IPS DF 4.7 (cell line): ENCODE results near the gene HOXB8.

Experiments
- DNase-seq: peaks from one replicate; pipeline ENCODE4 v3.0.0-alpha.2; 2013; ENCODE audit warnings: low spot score; ENCODE audit errors: extremely low read depth

HOXB8 gene

DNA sequence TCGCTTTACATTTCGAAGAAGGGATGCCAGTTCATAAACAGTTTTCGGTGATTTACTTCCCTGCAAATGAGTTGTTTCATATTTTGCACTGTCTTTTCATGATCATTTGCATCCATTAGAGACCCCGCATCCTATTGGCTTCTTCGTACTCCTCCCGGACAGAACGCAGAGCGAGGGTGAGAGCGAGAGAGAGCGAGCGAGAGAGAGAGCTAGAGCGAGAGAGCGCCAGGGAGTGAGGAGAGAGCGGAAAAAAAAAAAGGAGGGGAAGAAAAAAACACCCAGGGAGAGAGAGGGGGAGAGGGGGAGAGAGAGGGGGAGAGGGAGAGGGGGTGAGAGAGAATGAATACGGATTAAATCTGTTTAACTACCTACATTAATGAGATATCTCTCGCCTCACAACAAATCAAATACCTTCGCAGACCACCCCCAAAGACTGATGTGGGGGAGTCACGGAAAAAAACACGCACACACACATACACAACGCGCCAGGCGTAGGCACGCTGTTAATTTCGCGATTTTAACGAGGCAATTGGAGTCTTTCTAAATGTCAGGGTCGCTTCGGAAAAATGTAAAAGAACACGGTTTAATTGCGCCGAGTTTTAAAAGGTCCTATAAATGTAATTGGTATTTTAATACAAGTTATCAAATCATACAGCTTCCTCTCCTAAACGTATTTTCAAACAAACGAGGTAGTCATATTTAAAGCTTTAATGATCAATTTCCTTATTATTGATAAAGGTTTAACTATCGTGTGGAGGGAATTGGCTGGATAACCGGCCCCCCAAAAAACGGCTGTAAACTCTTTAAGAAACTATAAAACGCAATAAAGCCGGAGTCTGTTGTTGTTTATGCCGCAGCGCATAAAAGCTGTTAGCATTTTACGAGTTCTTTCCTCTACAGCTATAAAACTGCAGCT is at the start of gene HOXB8:
TSS of gene HOXB8 (minus strand) at position 246 of the 916 bp plus-strand sequence. CDS start 588 bp downstream, outside the sequence.
- DNase-seq = no peak

GRCh38 chr17:48663134-48663924 is 48.2 kb upstream of the HOXB8 start:
- DNase-seq = no peak

GRCh38 chr17:48655913-48656312 is 40.8 kb upstream of the HOXB8 start:
- no peak for DNase-seq

DNA sequence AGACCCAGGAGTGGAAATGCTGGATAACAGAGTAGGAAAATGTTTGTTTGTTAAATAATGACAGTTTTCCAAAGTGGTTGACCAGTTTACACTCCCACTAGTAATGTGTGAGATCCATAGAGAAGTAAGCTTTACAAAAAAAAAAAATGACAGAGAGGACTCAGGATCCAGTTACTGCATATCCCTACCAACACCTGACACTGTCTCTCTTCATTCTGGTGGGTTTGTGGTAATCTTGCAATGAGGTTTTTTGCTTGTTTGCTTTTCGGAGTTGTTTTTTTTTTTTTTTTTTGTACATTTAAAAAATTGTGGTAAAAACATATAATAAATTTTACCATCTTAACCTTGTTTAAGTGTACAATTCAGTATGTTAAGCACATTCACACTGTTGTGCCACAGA is 34.6 kb upstream of the HOXB8 start:
- no peak for DNase-seq

DNA sequence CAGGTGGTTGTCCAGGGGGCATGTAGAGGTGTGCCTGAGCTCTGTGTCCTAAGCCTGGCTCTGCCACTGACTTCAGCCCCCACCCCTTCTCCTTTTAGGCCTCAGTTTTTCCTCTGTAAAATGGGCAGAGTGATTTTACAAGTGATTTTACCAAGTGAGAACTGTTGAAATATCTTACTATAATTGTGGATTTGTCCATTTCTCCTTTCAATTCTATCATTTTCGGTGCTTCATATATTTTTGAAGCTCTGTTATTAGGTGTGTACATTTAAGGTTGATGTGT is 32.8 kb upstream of the HOXB8 start:
- DNase-seq = no peak

- DNase-seq = no peak
Observed at GRCh38 chr17:48647103-48647962, 32.2 kb upstream of the HOXB8 start.

DNA sequence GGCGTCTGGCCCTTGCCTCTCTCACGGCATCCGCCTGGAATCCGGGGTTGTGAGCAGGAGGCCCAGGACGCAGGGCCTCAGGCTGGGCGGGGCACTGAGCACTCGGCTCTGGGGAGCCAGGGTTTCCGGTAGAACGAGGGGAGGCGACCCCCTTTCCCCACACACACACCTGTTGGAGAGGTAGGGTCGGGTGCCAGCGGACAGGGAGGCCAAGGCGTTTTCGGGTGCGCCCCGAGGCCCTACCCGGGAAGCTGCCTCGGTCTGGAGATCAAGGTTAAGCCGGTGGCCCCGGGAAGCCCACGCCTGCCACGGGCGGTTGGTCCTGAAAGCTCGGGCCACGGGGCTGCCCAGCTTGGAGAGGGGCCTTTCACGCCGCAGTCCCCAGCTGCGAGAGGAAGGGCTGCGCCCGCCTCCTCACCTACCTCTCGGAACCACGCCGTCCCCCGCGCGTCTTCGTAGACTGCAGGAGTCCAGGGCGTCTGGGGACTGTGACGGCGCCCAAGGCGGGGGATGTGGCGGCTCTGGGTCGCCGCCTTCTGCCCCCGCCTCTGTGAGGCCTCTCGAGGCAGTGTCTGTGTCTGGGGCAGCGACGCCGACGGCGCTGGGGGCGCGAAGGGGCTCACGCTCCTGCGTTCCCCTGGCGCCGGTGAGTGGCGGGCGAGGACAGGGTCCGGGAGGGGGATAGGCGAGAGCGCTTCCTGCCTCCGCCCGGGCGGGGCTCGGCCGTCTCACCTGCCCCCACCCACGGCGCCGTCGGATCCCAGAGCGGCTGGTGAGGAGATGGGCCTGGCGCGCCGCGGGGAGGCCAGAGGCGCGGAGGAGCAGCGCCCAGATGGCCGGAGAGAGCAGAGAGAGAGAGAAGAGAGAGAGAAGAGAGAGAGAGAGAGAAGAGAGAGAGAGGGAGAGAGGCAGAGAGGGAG is 31.4 kb upstream of the HOXB8 start:
- DNase-seq = no peak

- DNase-seq = no peak
Observed at GRCh38 chr17:48645639-48646182, 30.6 kb upstream of the HOXB8 start.

DNA sequence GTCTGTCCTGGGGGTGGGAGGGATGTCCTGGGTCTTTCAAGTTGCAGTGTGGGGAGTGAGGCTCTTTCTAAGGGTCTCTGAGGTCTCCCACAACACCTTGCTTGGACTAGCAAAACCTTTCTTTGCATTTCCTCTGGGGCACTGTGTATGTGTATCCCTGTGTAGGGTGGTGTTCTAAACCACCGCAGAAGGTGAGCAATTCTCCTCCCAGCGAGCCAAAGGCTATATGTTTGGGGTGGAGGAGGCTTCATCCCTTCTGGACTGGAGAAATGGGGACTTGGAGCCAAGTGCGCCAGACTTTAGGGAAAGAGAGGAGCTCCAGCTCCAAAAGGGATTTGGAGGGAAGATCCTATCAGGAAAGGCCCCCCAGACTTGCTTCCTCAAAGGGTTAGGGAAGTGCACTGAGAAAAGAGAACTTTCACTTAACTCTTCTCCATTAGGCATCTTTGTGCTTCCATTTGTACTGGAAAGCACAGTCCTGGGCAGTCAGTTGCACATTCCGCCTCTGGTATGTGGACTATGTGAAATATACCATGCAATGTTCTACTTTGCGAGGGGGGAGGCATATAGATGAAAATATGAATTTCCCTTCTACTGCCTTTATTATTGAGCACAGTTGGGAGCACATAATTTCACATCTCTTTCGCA is 29.9 kb upstream of the HOXB8 start:
- DNase-seq = no peak

DNA sequence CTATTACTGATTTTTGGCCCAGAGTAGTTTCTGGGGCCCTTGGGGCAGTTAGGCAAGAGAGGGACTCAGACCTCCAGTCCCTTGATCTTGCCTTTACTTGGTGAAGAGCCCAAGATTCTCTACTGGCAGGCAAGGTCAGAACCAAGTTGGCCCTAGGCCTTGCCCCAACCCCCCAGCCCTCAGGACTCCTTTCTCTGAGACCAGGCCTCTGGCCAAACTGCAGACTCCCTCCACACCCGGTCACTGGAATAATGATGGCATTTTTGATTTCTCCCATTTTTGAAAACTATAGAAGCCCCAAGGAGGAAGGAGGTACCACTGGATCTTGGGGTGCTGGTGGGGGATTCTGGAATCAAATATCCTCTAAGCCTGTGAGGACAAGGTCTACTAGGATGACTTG is 29.1 kb upstream of the HOXB8 start:
- no peak for DNase-seq

DNA sequence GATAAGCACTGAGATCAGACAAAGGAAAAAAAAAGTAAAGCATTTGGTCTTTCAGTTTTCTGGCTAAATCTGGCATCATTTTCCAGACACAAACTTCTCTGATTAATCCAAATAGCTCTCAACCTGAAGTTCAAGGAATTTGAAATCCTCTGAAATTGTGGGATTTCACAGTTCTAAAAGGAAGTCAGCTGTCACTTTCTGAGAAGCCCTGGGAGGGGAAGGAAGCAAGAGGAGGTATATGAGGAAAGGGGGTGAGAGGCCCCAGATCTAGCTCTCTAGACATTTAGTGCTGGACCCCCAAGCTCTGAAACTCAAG is 28.6 kb upstream of the HOXB8 start:
- no peak for DNase-seq

DNA sequence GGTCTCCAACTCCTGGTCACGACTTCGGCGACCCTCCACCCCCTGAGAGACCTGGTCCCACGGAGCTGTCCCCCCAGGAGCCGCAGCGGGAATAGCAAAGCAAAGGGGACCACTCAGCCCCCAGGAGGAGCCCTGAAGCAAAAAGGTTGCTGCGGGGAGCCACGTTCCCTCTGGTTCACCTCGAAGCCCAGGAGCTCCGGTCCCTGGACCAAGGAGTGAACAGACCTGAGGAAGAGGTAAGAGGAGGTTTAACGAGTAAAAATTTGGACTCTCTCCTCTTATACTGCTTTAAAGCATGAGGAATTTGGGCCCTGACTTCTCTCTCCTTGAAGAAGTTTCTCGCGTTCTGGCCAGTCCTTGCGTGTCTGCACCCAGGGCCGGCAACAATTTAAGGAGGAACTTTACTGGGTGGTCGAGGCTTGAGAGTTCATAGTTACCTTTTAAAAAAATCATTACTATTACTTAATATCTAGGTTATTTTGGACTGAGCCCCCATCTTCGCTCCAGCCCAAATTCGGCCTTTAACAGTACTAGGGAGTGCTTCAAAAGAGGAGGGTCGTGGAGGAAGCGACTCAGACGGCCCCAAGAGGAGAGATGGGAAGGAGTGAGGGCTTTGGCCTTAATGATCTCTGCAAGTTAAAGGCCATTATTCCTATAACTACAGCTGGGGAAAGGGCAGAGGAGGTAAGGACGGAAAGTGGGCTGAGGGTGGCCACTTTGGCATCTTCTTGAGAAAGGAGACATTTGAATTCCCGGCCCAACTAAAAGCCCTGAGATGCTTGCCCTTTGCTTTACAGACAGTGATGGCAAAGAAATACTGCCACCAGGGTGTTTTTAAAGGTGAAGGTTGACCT is 28.0 kb upstream of the HOXB8 start:
- DNase-seq = no peak

DNA sequence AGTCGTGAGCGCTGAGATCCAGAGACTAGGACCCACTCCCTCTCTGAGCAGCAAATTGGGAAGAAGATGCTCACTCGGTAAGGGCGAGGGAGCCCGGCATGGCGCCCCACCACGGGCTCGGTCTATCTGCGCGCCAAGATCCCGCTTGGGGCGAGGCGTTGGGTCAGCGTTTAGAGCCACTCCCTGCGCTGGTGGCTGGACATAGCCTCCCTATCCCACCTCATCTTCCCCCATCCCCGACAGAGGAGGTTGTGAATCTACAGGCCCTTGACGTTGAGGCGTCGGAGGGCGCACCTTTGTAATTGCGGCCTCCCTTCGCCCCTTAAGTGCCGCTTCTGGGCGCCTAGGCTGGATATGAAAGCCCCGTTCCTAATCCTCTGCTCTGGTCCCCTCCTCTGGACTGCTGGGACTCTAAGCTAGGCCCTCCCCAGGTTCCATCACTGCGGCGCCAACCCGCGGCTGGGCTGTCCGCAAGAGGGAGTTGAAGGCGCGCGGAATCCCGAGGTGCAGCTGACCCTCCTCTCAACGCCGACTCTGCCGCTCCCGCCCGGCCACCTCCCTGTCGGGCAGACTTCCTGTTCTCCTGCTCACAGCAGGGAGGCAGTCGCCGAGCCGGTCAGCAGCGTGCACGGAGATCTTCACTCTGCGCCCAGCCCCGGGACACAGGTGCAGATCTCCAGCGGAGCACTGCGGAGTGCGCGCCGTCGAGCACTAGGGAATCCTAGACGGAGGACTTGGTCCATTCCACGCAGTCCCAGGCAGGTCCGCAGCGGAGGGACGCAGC is 27.2 kb upstream of the HOXB8 start:
- no peak for DNase-seq

DNA sequence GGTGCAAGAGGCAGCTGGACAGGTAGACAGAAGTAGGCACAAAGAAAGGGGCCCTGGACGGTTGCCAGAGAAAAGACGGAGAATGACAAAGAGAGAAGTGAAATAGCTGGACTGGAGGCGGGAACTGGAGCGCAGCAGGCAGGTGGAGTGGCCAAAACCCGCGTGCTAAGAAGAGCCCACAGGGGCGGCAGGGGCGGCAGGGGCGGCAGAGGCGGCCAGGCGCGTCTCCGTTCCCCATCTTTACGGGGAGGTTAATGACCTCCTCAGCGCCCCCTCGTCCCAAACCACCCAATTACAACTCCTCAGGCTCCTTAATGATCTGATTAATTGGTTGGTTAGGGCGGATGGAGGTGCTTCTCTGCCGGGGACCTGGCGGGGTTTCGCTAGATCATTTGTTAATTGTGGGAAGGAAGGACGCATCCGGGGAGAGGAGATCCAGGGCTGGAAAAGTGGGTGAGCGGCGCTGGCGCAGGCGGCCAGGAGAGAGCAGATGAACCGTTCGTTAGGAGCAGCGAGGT is 26.5 kb upstream of the HOXB8 start:
- DNase-seq = no peak

- no peak for DNase-seq
Observed at GRCh38 chr17:48640858-48641180, 25.7 kb upstream of the HOXB8 start.

GRCh38 chr17:48639982-48640857 is 25.1 kb upstream of the HOXB8 start:
- DNase-seq = no peak

DNA sequence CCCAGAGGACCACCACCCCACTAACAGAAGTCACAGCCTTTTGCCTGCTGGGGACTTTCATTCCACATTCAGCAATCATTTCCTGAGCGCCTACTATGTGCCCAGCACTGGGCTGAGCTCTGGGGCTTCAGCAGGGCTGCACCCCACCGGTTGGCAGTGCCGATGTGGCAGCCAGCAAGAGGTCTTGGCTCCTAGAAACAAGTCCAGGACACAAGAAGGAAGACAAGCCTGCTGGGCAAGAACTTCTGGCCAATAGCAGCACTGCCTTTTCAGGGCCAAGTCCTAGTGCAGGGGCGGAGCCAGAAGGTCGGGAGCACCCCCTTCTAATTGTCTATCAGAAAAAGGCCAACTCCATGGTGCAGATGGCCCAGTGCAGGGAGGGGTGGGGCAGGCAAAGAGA is 24.0 kb upstream of the HOXB8 start:
- no peak for DNase-seq
